IPS-18c (cell line): ENCODE results near the gene MANSC4.

Experiments used
- H3K4me3 ChIP-seq: 2 replicates; pipeline ENCODE4 v1.7.0; 2013; ENCODE audit warnings: low read depth, mild to moderate bottlenecking, low read length, moderate library complexity; ENCODE audit not compliant: insufficient read depth
- H3K9me3 ChIP-seq: one replicate; pipeline ENCODE4 v1.6.1; 2013; ENCODE audit warnings: mild to moderate bottlenecking, low read length, moderate library complexity; ENCODE audit not compliant: control insufficient read depth, insufficient read depth

Gene MANSC4

GRCh38 chr12:27806259-27806658, 26.2 kb upstream of the MANSC4 start:
- H3K9me3 ChIP-seq = no peaks in the 10 kb centered on the region
- H3K4me3 ChIP-seq = no peak overlapping the region

DNA sequence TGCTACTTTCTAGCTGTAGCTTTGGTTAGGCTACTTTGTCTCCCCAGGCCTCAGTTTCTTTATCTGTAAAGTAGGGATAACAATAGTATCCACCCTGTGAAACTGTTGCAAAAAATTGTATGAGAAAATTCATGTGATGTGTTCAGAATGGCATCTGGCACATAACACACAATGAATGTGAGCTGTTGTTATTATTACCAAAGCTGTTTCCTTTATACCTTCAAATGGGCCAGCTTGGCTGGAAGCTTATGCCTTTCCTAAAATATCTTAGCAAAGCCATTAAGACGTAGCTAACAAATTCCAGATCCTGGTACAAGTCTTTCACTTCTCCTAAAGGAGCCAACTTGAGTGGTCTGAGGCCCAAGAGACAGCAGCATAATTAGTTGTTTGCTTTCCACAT, 25.2 kb upstream of the MANSC4 start:
- no peak overlapping the region for H3K4me3 ChIP-seq
- H3K9me3 ChIP-seq = no peaks in the 10 kb centered on the region

DNA sequence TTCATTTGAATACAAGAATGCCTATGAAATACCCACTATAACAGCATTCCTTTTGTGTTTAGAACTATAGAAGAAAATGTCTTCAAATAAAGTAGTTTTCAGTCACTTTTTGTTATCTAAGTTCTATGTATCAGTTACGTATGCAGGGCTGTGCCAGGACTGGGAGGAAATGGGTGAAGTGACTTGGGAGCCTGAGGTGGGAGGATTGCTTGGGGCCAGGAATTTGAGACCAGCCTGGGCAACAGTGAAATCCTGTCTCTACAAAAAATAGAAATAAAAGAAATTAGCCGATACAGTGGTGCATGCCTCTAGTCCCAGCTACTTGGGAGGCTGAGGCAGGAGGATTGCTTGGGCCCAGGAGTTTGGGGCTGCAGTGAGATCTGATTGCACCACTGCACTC, 22.9 kb upstream of the MANSC4 start:
- no peaks in the 10 kb centered on the region for H3K9me3 ChIP-seq
- H3K4me3 ChIP-seq = no peak overlapping the region

DNA sequence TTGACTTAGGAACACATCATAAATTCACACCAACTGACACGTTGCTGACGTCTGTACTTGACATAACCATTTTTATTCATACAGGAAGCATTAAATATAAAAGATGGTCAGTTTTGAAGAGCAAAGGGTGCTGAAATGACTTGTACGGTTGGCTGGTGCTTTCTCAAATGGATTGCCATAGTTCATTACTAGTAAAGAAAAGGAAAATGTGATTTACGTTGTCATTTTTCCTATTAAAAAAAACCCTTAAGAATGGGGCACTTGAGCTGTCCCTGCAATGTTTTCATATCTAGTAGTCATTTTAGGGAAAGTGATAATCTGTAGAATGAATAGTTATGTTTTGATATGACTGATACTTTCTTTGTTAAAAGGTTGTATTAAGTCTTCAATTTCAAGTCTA, 22.5 kb upstream of the MANSC4 start:
- no peak overlapping the region for H3K4me3 ChIP-seq
- H3K9me3 ChIP-seq = no peaks in the 10 kb centered on the region

DNA sequence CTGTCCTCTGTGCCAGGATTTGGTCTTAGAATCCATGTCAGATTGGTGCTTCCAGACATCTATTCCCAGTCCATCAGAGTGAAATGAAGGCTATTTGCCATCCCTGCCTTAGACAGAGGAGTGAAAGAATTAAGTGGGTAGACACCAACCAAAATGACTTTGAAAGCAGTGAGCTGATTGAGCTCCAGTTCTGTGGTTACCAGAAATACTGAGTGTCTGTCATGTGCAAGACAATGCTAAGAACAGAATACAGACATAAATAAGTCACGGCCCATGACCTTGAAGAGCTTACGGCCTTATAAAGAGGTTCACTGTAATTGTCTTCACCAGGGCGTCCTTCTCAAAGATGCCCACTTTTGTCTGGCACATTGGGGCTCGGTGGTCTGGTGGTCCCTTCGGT, 21.6 kb upstream of the MANSC4 start:
- Histone ChIP-seq H3K4me3 (no peak overlapping the region), H3K9me3 (no peaks in the 10 kb centered on the region)

DNA sequence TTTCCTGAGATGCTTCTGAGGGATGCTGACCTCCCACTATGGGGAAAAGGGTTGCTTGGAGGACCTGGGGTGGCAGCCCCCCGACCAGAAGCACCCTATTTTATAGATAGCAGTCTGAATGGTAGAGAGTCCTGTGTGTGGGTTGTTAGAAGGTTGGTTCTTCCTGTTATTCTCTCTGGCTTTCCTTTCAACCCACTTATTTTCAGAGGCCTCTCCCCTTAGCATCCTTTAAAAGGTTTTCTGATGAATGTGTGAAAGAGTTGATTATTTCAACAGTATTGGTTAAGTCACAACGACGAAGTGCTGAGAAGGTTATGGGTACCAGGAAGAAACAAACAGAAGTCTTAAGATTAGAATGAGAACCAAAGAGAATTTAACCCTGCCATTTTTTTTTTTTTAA, 20.8 kb upstream of the MANSC4 start:
- H3K9me3 ChIP-seq = no peaks in the 10 kb centered on the region

GRCh38 chr12:27797301-27798025, 17.4 kb upstream of the MANSC4 start:
- Histone ChIP-seq H3K4me3 (no peak overlapping the region), H3K9me3 (no peaks in the 10 kb centered on the region)

More for the DNA sequence above, 20.8 kb upstream of the MANSC4 start:
- no peak overlapping the region for H3K4me3 ChIP-seq

DNA sequence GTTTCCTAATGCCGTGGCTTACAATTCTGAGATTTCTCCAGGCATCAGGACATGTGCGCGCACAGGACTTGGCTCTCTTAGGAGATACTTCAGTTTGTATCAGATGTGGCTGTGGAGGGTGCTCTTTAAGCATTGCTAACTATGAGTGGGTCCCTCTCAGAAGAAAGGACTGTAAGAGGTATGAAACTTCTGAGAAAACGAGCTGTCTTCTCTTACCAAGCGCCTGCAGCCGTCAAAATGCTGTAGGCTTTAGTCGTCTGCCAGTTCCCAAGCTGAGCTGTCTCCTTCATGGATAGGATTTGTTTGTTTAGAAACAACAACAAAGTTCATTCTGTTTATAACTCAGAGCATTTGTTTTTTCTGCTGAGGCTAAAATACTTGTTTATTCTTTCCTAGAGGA, 16.1 kb upstream of the MANSC4 start:
- Histone ChIP-seq H3K9me3 (no peaks in the 10 kb centered on the region), H3K4me3 (no peak overlapping the region)

GRCh38 chr12:27794818-27795584, 15.0 kb upstream of the MANSC4 start:
- Histone ChIP-seq H3K4me3 (no peak overlapping the region), H3K9me3 (no peaks in the 10 kb centered on the region)

DNA sequence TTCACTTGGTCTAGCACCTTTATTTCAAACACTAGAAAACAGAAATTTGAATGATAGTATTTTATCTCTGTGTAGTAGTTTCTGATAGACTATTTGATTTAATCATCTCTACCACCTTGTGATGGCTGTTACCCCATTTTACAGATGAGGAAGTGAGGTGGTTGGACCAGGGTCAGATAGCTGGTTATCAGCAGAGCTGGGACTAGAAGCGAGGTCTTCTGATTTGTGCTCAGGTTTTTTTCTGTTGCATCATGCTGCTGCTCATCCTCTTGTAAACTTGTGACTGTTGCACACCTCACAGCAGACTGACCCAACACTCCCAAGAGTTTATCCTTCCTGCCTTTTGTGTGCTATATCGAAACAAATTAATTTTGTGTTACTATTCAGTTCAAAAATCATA, 10.1 kb upstream of the MANSC4 start:
- no peak overlapping the region for H3K4me3 ChIP-seq

GRCh38 chr12:27787559-27787958, 7.5 kb upstream of the MANSC4 start:
- H3K4me3 ChIP-seq = no peak overlapping the region
- no peaks in the 10 kb centered on the region for H3K9me3 ChIP-seq

More for the DNA sequence above, 10.1 kb upstream of the MANSC4 start:
- H3K9me3 ChIP-seq = no peaks in the 10 kb centered on the region

DNA sequence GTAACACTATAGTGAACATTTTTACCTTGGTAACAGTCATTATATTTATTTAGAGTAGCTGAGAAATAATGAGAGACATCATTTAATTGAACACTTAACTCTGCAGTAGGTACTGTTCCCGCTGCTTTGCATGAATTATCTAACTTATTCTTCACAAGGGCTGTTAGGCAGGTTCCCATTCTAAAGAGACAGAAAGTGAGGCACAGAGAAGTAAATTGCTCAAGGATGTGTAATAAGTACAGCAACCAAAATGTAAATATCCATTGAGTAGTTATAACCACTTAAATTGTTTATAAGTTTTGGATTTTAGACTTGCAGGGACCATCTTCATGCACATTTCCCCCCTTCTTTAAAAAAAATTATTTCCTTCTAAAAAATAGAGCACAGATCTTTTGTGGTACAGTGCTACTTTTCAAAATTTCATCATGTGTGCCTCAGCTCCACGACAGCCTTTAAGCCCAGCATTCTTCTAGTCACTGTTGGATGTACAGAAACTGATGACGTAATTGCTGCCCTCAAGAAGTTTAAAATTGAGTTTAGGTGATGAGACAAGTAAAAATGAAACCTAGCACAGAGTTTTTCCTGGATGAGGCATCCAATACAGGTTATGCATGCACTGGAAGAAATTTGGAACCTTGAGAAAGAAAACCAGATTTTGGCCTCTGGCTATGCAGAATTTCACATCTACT, 6.0 kb upstream of the MANSC4 start:
- H3K9me3 ChIP-seq = no peaks in the 10 kb centered on the region
- no peak overlapping the region for H3K4me3 ChIP-seq

DNA sequence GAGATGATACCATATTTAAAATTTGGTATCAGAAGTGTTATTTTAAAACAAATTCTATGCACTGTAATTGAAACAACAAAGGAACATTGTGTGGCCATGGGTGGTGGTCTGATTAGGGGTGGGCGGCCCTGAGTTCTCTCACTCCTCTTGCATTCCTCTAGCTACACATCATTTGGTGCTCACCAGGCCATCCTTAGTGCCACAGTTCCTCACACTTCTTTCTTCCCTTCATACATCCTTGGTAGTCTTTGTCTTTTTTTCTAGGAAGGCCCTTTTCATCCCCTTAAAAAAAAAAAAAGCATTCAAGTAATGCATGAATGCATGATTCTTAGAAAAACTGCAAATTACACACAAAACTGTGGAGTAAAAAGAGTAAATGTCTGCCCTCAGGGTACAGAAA, 2.4 kb upstream of the MANSC4 start:
- no peak overlapping the region for H3K4me3 ChIP-seq
- H3K9me3 ChIP-seq = no peaks in the 10 kb centered on the region

DNA sequence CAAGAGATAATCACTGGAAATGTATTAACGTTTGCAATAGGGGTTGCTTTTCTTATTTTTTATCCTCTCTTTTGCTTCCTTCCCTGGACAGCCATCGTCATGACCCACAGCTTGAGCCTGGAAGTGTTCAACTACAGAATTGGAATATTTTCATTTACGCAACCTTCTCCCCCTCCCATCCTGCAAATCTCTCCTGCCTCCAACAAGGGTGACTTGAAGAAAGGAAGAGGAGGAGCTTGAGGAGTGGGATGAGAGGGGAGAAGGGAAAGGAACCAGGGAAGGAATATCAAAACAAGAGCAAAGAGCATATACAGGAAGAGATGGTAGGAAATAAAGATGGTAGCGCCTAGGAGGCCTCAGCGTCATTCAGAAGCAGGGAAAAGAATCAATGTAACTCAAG, 1.6 kb upstream of the MANSC4 start:
- Histone ChIP-seq H3K4me3 (peak overlapping the region; percentile 52; the same call in 1 of the 2 replicates), H3K9me3 (no peaks in the 10 kb centered on the region)

DNA sequence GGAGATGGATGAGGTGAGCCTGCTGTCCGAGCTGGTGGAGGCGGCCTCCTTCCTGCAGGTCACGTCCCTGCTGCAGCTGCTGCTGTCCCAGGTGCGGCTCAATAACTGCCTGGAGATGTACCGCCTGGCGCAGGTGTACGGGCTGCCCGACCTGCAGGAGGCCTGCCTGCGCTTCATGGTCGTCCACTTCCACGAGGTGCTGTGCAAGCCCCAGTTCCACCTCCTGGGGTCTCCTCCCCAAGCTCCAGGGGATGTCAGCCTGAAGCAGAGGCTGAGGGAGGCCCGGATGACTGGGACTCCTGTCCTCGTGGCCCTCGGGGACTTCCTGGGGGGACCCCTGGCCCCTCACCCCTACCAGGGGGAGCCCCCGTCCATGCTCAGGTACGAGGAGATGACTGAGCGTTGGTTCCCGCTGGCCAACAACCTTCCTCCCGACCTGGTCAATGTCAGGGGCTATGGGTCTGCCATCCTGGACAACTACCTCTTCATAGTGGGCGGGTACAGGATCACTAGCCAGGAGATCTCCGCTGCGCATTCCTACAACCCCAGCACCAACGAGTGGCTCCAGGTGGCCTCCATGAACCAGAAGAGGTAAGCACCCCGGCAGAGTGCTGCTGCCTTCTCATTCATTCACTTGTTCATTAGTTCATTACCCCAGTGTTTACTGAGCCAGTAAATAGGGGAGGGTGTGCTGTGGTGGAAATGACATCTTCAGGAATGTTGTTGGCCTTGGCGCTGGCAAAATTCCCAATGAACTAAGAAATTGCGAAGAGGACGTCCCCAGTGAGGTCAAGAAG, 774 bp upstream of the MANSC4 start:
- Histone ChIP-seq H3K4me3 (peak overlapping the region; percentile 52), H3K9me3 (no peaks in the 10 kb centered on the region)

DNA sequence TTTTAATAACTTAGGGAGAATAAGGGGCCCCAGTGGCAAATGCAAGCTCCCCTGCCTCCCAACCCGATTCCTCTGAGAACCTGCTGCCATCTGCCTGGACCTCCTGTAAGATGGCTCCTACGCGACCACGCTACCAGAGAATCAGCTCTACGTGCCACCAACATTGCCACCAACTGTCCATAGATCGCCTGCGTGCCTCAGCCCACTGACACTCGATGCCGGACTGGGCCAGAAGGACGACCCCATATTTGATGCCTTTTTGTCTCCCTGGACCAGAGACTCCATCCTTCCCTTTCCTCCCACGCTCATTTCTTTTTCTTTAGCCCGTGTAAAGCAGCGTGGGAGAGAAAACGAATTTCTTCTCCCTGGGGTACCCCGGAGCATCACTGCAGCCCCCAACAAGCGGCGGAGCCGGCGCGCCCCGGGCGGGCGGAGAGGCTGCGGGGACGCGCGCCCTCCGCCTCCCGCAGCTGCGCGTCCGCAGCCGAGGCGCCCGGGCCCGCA, 568 bp downstream of the MANSC4 start:
- Histone ChIP-seq H3K9me3 (no peaks in the 10 kb centered on the region), H3K4me3 (peak overlapping the region; percentile 52)

GRCh38 chr12:27778206-27778605, 1.8 kb downstream of the MANSC4 start:
- Histone ChIP-seq H3K4me3 (no peak overlapping the region), H3K9me3 (no peaks in the 10 kb centered on the region)
